HEK293 (cell line): ENCODE data around the gene MINDY1.
A peak's percentile ranks its signal among the peaks of the same experiment; 100 is the strongest.

Source experiments
- CTCF ChIA-PET: fragments of 350-600 bp; formaldehyde crosslinking; extraction: SDS; loops from one replicate; lab custom pipeline; 2021; ENCODE audit warnings: antibody characterized with exemption; lab: Yijun Ruan, JAX
- POLR2A ChIA-PET: fragments of 300-600 bp; formaldehyde crosslinking; extraction: SDS; loops from one replicate; lab custom pipeline; 2020; ENCODE audit warnings: antibody characterized with exemption, inconsistent platforms; lab: Yijun Ruan, JAX
- H3K27ac ChIP-seq: fragments of 200-500 bp; sonication (Bioruptor generic); 2 replicates; pipeline ENCODE4 v1.5.1; 2014; ENCODE audit warnings: low read depth, low read length, control low read depth, inconsistent platforms; ENCODE audit errors: extremely low read depth
- H3K36me3 ChIP-seq, 2 experiments: fragments of 200-500 bp in 1 of 2; sonication (Bioruptor generic) in 1 of 2; 1 replicate in 1 of 2; 2 replicates in 1 of 2; pipeline ENCODE4 v1.5.1; 2014 to 2017; ENCODE audit warnings: inconsistent platforms in 2 of 2, low read length in 2 of 2; ENCODE audit not compliant: control insufficient read depth in 2 of 2, insufficient read depth in 1 of 2
- H3K4me1 ChIP-seq: fragments of 200-500 bp; sonication (Bioruptor generic); 2 replicates; pipeline ENCODE4 v1.5.1; 2014; ENCODE audit warnings: mild to moderate bottlenecking, low read length, inconsistent platforms; ENCODE audit not compliant: control insufficient read depth, insufficient read depth
- H3K4me3 ChIP-seq: 2 replicates; pipeline ENCODE4 v1.5.1; 2011; ENCODE audit warnings: low read depth, mild to moderate bottlenecking, control low read depth, low read length, moderate library complexity
- H3K9me3 ChIP-seq: fragments of 200-500 bp; sonication (Bioruptor generic); 2 replicates; pipeline ENCODE4 v1.5.1; 2014; ENCODE audit warnings: low read depth, low read length, inconsistent platforms; ENCODE audit not compliant: control insufficient read depth, insufficient read depth
- BCL11A ChIP-seq: fragments of 450-650 bp; formaldehyde crosslinking; IDR thresholded peaks from 2 replicates; pipeline ENCODE4 v1.5.1; 2016; ENCODE audit warnings: low read depth, missing biosample characterization, missing genetic modification characterization
- ELK4 ChIP-seq: IDR thresholded peaks from 2 replicates; pipeline ENCODE4 v1.6.1; 2011; ENCODE audit warnings: mild to moderate bottlenecking, low read depth, low read length, borderline replicate concordance
- GLIS2 ChIP-seq: fragments of 450-650 bp; formaldehyde crosslinking; IDR thresholded peaks from 2 replicates; pipeline ENCODE4 v1.5.1; 2016; ENCODE audit warnings: missing biosample characterization, missing genetic modification characterization
- INSM2 ChIP-seq: fragments of 450-650 bp; formaldehyde crosslinking; IDR thresholded peaks from 2 replicates; pipeline ENCODE4 v1.5.1; 2016; ENCODE audit warnings: missing biosample characterization, missing genetic modification characterization
- MYNN ChIP-seq: fragments of 450-650 bp; formaldehyde crosslinking; IDR thresholded peaks from 2 replicates; pipeline ENCODE4 v1.5.1; 2016; ENCODE audit warnings: missing biosample characterization, missing genetic modification characterization, borderline replicate concordance
- OVOL3 ChIP-seq: fragments of 450-650 bp; formaldehyde crosslinking; IDR thresholded peaks from 2 replicates; pipeline ENCODE4 v1.5.1; 2016; ENCODE audit warnings: missing biosample characterization, missing genetic modification characterization
- PRDM1 ChIP-seq: fragments of 450-650 bp; formaldehyde crosslinking; IDR thresholded peaks from 2 replicates; pipeline ENCODE4; 2016; ENCODE audit warnings: missing biosample characterization, missing genetic modification characterization
- SCRT1 ChIP-seq: fragments of 450-650 bp; formaldehyde crosslinking; IDR thresholded peaks from 2 replicates; pipeline ENCODE4 v1.5.1; 2016; ENCODE audit warnings: missing biosample characterization, missing genetic modification characterization, borderline replicate concordance
- ZBTB21 ChIP-seq: fragments of 450-650 bp; formaldehyde crosslinking; IDR thresholded peaks from 2 replicates; pipeline ENCODE4 v1.5.1; 2017; ENCODE audit warnings: missing biosample characterization, missing genetic modification characterization
- ZBTB44 ChIP-seq: fragments of 450-650 bp; IDR thresholded peaks from 2 replicates; pipeline ENCODE4 v1.5.1; 2018; ENCODE audit warnings: missing biosample characterization, mild to moderate bottlenecking, missing genetic modification characterization
- ZBTB48 ChIP-seq: fragments of 450-650 bp; formaldehyde crosslinking; IDR thresholded peaks from 2 replicates; pipeline ENCODE4 v1.5.1; 2016; ENCODE audit warnings: missing biosample characterization, missing genetic modification characterization
- ZBTB7A ChIP-seq: fragments of 450-650 bp; formaldehyde crosslinking; IDR thresholded peaks from 2 replicates; pipeline ENCODE4 v1.5.1; 2016; ENCODE audit warnings: low read depth, missing biosample characterization, missing genetic modification characterization
- ZBTB8A ChIP-seq: fragments of 450-650 bp; formaldehyde crosslinking; IDR thresholded peaks from 2 replicates; pipeline ENCODE4 v1.5.1; 2016; ENCODE audit warnings: missing biosample characterization, missing genetic modification characterization
- ZFHX2 ChIP-seq: fragments of 450-650 bp; formaldehyde crosslinking; conservative IDR thresholded peaks from 2 replicates; pipeline ENCODE4 v1.5.1; 2016; ENCODE audit warnings: missing biosample characterization, missing genetic modification characterization
- ZNF112 ChIP-seq: fragments of 450-650 bp; formaldehyde crosslinking; IDR thresholded peaks from 2 replicates; pipeline ENCODE4 v1.5.0; 2017; ENCODE audit warnings: missing biosample characterization, missing genetic modification characterization
- ZNF140 ChIP-seq: fragments of 450-650 bp; formaldehyde crosslinking; IDR thresholded peaks from 2 replicates; pipeline ENCODE4 v1.5.1; 2016; ENCODE audit warnings: missing biosample characterization, missing genetic modification characterization
- ZNF157 ChIP-seq: fragments of 450-650 bp; formaldehyde crosslinking; IDR thresholded peaks from 2 replicates; pipeline ENCODE4 v1.5.1; 2016; ENCODE audit warnings: missing biosample characterization, missing genetic modification characterization
- ZNF221 ChIP-seq: fragments of 450-650 bp; formaldehyde crosslinking; IDR thresholded peaks from 2 replicates; pipeline ENCODE4 v1.5.1; 2017; ENCODE audit warnings: missing biosample characterization, missing genetic modification characterization, borderline replicate concordance
- ZNF366 ChIP-seq: fragments of 450-650 bp; formaldehyde crosslinking; conservative IDR thresholded peaks from 2 replicates; pipeline ENCODE4 v1.5.1; 2016; ENCODE audit warnings: missing biosample characterization, missing genetic modification characterization
- ZNF600 ChIP-seq: fragments of 450-650 bp; formaldehyde crosslinking; IDR thresholded peaks from 2 replicates; pipeline ENCODE4 v1.5.1; 2016; ENCODE audit warnings: missing biosample characterization, missing genetic modification characterization
- ZNF645 ChIP-seq: fragments of 450-650 bp; formaldehyde crosslinking; IDR thresholded peaks from 2 replicates; pipeline ENCODE4; 2016; ENCODE audit warnings: missing biosample characterization, missing genetic modification characterization
- ZNF785 ChIP-seq: fragments of 450-650 bp; formaldehyde crosslinking; IDR thresholded peaks from 2 replicates; pipeline ENCODE4 v1.5.1; 2016; ENCODE audit warnings: missing biosample characterization, missing genetic modification characterization
- TF ChIP-seq, protein P1 (sequence below): fragments of 450-650 bp; formaldehyde crosslinking; IDR thresholded peaks from 2 replicates; pipeline ENCODE4 v1.5.1; 2016; ENCODE audit warnings: missing biosample characterization, missing genetic modification characterization
- TF ChIP-seq, protein P2 (sequence below): fragments of 450-650 bp; formaldehyde crosslinking; IDR thresholded peaks from 2 replicates; pipeline ENCODE4 v1.5.1; 2016; ENCODE audit warnings: missing biosample characterization, missing genetic modification characterization

MINDY1 gene

DNA sequence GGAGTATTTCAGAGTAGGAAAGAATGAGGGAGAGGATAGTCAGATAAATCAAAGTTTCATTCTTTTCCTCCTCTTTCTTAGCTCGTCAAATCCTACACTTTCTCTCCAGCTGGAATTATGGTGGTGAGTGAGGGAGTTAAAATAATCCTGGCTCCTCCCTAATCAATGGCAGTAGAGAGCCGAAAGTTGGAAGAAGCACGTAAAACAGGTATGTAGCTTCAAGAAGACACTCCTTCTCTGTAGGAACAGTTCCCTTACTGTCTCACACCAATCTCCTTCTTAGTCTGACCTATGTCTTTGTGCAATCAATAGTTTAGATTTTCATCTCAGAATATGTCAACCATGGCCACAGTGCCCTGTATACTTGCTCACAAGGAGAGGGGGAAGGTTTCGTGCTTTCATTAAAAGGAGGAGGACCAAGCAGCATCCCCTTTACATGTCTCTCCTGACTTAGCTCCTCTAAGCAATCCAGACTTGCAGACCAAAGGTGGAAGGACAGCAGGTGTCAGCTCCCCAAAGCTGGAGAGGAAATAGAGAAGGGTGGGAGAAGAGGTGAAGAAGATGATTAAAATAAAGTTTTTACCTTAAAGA is 878 bp downstream of the MINDY1 start:
- peaks cover 0 to 19% of the 10 kb centered on the region in 2 experiments; a peak in 1 of 3 replicates for H3K36me3 ChIP-seq
- peak overlapping the region; percentile 58 for H3K27ac ChIP-seq
- ChIA-PET POLR2A (interaction anchor here (1.0 to 3.0 kb wide), 12 partner anchors 10 to 427 kb away, joined by 3 to 17 read pairs (median 5); partner anchors contain the start of genes C1orf56, CDC42SE1, CERS2 and ENSA), CTCF (interaction anchor here (0.5 to 3.9 kb wide), 14 partner anchors 10 to 516 kb away, joined by 3 to 73 read pairs (median 4); partner anchors contain the start of genes ANXA9 and MLLT11)
- 0 out of 2 replicates have a peak, but pooled peaks cover 3% of the 10 kb centered on the region for H3K4me1 ChIP-seq
- TF ChIP-seq PRDM1 (tag by site-specific recombination), result no peak
- TF ChIP-seq ZBTB8A, result no peak
- TF ChIP-seq ZBTB7A, result no peak
- no peak for TF ChIP-seq ZNF366 (tag by site-specific recombination)
- TF ChIP-seq ZNF600 (tag by site-specific recombination), result peak; percentile 16; the same call in 1 of the 2 replicates
- H3K9me3 ChIP-seq, result no peaks in the 10 kb centered on the region
- H3K4me3 ChIP-seq, result peak overlapping the region; percentile 53

DNA sequence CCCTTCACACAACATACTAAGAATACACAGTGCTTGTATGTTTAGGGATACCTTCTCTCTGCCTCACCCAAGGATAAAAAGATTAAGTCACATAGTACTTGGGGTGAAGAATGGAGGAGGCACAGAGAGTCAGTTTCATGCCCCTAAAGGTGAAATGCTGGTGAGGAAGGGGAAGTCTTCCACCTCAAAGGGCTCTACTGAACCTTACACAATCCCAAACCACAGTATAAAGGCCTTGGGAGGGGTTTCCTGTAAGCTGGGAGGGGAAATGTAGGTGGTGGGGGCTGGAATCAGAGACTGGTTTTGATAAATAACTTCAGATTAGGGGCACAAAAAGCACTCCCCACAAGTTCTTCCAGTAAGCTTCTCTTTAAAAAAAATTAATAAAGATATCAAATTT is 3.5 kb downstream of the MINDY1 start:
- Histone ChIP-seq H3K36me3 (peaks cover 0 to 43% of the 10 kb centered on the region in 2 experiments; a peak in 1 of 3 replicates), H3K9me3 (no peaks in the 10 kb centered on the region), H3K27ac (no peak overlapping the region), H3K4me1 (0 out of 2 replicates have a peak, but pooled peaks cover 3% of the 10 kb centered on the region), H3K4me3 (no peak overlapping the region)
- TF ChIP-seq, protein P1, sequence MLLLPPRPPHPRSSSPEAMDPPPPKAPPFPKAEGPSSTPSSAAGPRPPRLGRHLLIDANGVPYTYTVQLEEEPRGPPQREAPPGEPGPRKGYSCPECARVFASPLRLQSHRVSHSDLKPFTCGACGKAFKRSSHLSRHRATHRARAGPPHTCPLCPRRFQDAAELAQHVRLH (tag by site-specific recombination), result no peak
- TF ChIP-seq OVOL3 (tag by site-specific recombination) (no peak), GLIS2 (tag by site-specific recombination) (no peak), ZNF140 (tag by site-specific recombination) (no peak), ZBTB48 (tag by site-specific recombination) (no peak), ZNF112 (tag by site-specific recombination) (no peak), ZNF157 (no peak), BCL11A (no peak), ZFHX2 (no peak)
- CTCF ChIA-PET, result interaction anchor here (0.5 to 3.9 kb wide), 4 partner anchors 22 to 980 kb away, joined by 3 to 31 read pairs (median 4); partner anchors contain the start of gene ANXA9
- POLR2A ChIA-PET, result no interaction called here

DNA sequence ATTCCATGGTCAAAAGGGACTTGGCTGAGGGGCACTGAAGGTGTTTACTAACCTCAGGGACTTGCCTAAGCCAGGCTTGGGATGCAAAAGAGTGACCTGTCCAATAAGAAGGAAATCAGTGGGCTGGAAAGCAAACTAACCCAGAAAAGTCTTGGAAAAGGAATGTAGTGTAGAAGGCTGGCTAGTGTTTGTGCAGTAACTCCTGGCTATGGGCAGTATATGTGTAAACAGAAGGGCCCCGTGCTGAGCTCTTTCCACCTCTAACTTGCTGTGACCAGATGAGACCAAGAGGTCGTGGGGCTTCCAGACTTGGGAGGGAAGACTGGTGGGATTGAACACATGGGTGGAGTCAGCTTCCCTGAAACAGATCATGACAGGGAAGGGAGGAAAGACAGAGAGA is 4.1 kb downstream of the MINDY1 start:
- no peak overlapping the region for H3K27ac ChIP-seq
- no peak overlapping the region for H3K4me3 ChIP-seq
- no peaks in the 10 kb centered on the region for H3K9me3 ChIP-seq
- ChIA-PET CTCF (interaction anchor here (0.5 to 3.9 kb wide), 6 partner anchors 22 to 981 kb away, joined by 3 to 31 read pairs (median 3); partner anchors contain the start of gene ANXA9), POLR2A (interaction anchor here (1.6 kb wide), 1 partner anchor 639 kb away, joined by 4 read pairs; the partner anchor contains the start of gene RPRD2)
- H3K4me1 ChIP-seq, result 0 out of 2 replicates have a peak, but pooled peaks cover under 1% of the 10 kb centered on the region
- H3K36me3 ChIP-seq, result peaks cover 0 to 49% of the 10 kb centered on the region in 2 experiments; a peak in 1 of 3 replicates
- no peak for TF ChIP-seq ELK4
- TF ChIP-seq ZNF645 (tag by site-specific recombination), result no peak
- TF ChIP-seq ZBTB21, result no peak
- no peak for TF ChIP-seq SCRT1 (tag by site-specific recombination)
- no peak for TF ChIP-seq MYNN (tag by site-specific recombination)
- TF ChIP-seq ZBTB44 (tag by site-specific recombination), result no peak
- TF ChIP-seq ZNF221 (tag by site-specific recombination), result no peak
- TF ChIP-seq ZNF785 (tag by site-specific recombination), result no peak
- TF ChIP-seq, protein P2, sequence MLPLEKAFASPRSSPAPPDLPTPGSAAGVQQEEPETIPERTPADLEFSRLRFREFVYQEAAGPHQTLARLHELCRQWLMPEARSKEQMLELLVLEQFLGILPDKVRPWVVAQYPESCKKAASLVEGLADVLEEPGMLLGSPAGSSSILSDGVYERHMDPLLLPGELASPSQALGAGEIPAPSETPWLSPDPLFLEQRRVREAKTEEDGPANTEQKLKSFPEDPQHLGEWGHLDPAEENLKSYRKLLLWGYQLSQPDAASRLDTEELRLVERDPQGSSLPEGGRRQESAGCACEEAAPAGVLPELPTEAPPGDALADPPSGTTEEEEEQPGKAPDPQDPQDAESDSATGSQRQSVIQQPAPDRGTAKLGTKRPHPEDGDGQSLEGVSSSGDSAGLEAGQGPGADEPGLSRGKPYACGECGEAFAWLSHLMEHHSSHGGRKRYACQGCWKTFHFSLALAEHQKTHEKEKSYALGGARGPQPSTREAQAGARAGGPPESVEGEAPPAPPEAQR, result no peak
- TF ChIP-seq INSM2 (tag by site-specific recombination), result no peak
- no peak for TF ChIP-seq GLIS2 (tag by site-specific recombination)
